ENCODE measurements around the gene POU3F2.

DNA sequence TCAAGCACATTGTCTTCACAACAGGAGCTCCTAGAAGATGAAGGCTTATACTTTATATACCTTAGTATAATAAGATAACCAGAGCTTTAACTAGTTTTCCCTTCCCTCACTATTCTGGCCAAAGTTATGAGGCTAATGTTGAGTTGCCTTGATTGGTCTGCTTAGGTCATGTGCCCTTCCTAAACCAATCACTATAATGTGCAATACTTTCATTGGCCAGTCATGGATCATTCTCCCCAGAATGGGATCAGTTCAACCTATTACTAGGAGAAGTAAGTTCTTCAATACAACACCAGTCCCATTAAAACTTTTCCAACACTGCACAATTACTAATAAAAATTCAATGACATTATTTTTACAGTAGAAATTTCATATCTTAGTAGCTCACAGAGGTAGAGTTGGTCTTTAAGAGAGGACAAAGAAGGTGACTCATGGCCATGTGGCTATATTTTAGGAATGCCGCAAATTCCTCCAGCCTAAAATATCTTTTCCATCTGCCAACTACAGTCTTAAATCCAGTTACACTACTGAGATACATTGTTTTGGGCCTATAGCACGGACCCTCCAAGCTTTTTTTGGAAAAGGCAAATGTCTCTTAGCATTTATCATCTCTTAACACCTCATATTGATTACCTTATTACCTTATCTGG lies 12.5 kb upstream of the POU3F2 start:
- TF ChIP-seq CTCF (conservative IDR thresholded peaks at IDR 0.05 in 1 of 2, IDR thresholded peaks at IDR 0.05 in 1 of 2; ENCODE audit: low read depth in 1 of 2, low read length in 2 of 2), result no peak
- TF ChIP-seq EZH2 (IDR thresholded peaks at IDR 0.05; ENCODE audit: low read length, missing control alignments), result no peak

All from fibroblast of lung (primary cell).